Inflammatory macrophage treated with lipopolysaccharide for 4 hours (primary cell): ENCODE results near the gene CA5A.
"Not testable (repeated sequence)": the region's sequence is repeated elsewhere in the genome, so short reads cannot be mapped to it uniquely, and the experiment has no call there.

Source experiments
- DNase-seq: peaks from one replicate; pipeline ENCODE4 v3.0.0-alpha.2; 2020

CA5A gene

GRCh38 chr16:87891764-87892163 lies 44.6 kb downstream of the CA5A start:
- no peak for DNase-seq

- peak; percentile 34 for DNase-seq
Measured at GRCh38 chr16:87889762-87890161, 46.6 kb downstream of the CA5A start.

GRCh38 chr16:87888346-87888745 lies 48.0 kb downstream of the CA5A start:
- not testable (repeated sequence) for DNase-seq

GRCh38 chr16:87887931-87888330 lies 48.4 kb downstream of the CA5A start:
- DNase-seq, result peak; percentile 88

GRCh38 chr16:87885371-87885967 lies 50.9 kb downstream of the CA5A start:
- not testable (repeated sequence) for DNase-seq

DNA sequence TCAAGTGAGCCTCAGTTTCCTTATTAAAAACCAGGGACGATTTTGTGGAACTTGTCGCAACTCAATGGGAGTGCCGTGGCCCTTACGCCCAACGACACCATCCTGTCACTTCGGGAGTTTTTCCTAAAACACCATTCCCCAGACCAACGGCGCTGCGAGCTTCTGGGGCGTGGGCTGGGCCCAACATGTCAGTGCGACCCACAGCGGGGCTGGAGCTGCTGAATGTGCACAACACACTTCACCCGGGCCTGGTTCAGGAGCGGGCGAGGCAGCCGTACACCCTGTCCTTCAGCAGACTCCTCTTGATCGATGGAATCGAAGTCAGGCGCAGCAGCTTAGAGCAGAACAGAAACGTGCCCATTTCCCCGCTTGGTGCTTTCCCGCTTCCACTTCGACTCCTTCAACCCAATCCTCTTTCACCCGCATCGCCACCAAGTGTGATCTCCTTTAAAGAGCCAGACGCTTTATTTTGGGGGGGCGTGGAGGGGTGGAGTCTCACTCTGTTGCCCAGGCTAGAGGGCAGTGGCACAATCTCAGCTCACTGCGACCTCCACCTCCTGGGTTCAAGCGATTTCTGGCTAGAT lies 53.8 kb downstream of the CA5A start:
- no peak for DNase-seq

DNA sequence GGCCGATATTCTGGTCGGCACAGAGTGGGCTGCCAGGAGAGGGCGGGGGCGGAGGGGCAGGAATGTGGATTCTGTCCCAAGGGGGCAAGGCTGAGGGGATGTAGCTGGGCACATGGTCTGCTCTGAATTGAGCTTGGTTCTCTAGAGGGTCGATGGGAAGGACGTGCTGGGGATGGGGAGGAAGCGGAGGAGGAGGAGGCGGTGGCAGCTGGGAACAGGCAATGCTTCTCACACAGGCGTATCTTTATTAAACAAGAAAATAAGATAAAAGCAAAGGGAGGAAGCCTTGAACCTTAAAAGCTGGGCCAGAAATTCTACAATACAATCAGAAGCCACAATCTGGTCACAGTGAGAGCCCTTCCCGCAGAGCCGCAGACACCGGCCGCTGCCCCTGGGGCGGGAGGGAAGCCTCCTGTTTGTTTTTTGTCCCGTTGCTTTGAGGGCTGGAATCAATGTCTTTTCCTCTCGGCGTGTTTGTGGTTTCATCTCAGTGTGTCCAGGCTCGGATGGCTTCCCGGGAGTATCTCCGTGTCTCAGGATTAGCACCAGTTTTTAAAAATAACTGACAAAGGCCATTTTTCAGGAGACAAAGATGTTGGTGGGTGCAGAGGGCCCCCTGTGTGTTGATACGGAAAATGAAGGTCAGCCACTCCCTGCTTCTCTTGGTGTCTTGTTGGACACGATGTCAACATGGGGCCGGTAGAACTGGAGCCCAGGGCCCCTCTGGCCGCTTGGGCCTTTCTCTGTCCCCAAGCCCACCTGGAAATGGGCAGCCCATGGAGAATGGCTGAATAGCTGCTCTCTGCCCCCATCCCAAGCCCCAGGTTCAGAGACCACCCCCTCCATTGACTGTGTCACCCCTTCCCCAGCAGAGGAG lies 54.8 kb downstream of the CA5A start:
- DNase-seq, result no peak

GRCh38 chr16:87880117-87880696 lies 56.1 kb downstream of the CA5A start:
- DNase-seq, result no peak

- not testable (repeated sequence) for DNase-seq
Measured at GRCh38 chr16:87879411-87880013, 56.8 kb downstream of the CA5A start.

GRCh38 chr16:87878704-87879103 lies 57.6 kb downstream of the CA5A start:
- DNase-seq, result no peak

DNA sequence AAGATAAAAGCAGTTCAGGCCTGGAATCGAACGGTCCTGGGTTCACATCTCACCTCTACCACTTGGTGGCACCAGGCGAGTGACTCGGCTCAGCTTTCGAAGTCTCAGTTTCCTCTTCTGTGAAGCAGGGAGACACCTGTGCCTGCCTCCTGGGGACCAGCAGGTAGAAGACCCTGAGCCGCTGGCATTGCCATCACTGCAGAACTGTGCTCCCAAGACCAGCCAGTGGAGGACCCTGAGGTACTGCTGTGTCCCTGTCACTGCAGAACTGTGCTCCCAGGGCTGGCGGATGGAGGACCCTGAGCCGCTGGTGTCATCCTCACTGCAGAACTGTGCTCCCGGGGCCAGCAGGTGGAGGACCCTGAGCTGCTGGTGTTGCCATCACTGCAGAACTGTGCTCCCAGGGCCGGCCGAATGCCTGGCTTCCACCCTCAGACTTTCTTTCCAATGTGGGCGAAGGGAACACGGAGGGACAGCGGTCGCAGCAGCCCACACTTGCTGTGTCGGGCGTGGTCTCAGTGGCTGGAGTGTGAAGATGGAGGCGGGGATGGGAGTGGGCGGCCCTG lies 58.3 kb downstream of the CA5A start:
- DNase-seq, result peak; percentile 32

- no peak for DNase-seq
Measured at GRCh38 chr16:87874639-87875427, 61.5 kb downstream of the CA5A start.

DNA sequence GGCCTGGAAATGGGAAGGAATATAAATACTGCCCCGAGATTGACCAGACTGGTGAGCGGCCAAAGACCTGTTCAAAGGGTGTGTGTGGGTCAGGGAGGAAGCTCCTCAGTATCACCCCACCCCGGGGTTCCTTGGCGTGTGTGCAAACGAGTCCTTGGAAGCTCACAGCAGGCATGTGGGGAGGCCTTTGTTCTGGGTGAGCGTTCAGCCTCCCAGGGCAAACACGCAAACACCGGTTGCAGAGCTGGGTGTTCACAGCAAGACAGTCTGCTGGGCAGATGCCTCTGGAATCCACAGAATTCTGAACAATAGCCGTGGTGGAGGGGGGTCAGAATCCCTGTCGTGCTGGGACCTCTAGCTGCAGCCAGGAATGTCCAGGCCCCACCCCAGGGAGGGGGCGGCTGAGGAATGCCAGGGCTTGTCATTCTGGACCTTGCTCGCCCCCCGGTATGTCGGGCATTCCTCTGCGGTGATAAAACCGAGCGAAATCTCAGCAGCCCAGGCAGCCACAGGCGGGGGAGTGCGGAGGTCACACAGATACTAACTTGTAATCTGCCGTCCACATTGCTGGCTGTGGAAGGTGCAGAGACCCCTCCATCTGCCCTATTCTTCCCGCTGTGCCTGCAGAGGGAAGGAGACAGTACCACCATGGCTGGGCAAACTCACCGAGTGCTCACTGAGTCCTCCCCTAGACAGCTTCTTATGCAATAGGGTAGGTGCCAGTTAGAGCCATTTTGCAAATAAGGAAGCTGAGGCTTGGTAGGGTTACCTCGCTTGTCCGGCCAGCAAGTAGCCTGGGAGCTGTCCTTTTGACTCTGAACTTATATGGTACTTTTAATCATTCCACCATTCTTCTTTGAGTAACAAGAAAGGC lies 65.7 kb downstream of the CA5A start:
- peak; percentile 63 for DNase-seq

DNA sequence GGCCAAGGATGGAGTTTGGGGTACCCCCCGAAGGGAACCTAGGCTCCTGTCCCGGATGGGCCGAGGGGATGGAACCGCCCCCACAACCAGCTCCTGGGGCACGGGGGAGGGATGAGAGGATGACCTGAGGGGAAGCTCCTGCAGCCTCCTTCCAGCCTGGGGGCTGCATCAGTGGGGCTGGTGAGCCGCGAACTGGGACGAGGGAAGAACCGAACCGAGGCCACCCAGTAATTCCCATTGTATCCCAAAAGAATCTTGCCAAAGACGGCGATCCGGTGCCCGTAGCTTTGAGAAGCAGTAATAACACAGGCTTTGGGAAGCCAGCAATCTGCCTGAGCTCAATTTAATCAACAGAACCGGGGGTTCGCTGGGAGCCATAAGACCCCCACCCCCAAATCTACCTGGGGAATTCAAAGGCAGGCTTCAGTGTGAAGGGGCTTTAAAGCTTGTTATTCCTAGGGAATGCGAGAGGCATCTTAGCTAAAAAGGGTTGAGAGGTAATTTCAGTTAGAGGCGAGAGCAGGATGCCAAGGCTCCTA lies 66.4 kb downstream of the CA5A start:
- DNase-seq, result not testable (repeated sequence)

DNA sequence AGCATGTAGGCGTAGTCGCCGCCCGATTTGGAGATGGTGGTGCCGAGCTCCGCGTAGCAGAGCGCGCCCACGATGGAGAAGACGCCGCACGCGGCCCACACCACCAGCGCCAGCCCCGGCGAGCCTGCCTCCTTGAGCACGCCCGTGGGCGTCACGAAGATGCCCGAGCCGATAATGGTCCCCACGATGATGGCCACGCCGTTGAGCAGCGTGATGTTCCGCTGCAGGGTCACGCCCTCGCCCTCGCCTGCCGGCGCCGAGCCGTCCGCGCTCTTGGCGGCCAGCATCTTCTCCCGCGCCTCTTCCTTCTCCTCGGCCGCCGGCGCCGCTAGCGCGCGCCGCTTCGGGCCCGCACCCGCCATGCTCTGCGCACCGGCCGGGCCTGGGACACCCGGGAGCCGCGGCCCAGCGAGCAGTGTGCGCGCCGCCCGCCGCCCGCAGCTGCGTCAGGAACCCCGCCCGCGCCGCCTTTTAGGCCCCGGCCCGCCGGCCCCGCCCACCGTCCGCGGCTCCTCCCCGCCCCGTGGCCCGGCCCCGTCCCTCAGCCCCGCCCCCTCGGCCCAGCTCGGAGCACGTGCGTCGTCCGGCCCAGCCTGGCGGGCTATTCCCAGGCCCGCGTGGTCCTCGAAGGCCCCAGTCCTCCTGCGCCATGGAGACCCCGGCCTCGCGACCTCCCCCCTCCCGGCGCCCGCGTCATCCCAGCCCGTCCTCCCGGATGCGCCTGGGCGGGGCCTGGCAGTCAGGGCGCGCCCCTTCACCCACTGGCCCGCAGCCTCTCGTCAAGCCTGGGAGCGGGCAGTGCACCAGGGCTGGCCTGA lies 67.1 kb downstream of the CA5A start, which contains the start of gene SLC7A5:
Gene SLC7A5, minus strand, starts transcription at position 447 of the 818 bp plus-strand sequence. Its CDS starts 85 bp downstream, at position 362.
- peak; percentile 80 for DNase-seq

DNA sequence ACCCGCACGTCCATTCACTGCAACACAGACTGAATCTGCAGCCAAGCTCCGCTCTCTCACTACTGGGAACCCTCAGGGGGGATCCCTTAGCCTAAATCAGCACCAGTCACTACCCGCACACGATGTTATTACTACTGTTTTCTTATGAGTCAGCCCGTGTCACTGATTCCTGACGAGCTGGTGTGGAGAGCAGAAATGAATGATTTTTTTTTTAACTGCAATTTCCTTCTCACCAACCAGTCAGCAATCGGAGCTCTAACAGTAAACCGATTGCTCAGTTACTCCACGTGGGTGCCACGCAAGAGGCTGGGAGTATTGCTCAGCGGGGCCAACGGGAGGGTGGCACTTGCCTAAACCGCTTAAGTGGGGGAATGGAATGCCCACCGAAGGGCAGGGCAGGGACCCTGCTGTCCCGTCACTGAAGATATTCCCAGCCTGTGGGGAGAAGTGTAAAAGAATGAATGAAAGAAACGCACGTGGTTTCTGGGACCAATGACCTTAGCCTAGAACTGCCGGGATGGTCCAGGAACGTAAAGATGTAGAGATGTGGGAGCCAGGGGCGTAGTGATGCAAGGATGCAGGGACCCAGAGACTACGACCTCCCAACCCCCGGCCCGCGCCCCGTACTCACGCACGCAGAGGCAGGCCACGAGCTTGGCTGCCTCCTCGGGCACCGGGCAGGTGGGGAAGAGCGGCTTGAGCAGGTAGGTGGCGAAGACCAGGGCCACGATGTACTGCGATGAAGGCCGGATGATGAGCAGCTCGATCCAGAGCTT lies 67.9 kb downstream of the CA5A start:
- DNase-seq, result peak; percentile 94

DNA sequence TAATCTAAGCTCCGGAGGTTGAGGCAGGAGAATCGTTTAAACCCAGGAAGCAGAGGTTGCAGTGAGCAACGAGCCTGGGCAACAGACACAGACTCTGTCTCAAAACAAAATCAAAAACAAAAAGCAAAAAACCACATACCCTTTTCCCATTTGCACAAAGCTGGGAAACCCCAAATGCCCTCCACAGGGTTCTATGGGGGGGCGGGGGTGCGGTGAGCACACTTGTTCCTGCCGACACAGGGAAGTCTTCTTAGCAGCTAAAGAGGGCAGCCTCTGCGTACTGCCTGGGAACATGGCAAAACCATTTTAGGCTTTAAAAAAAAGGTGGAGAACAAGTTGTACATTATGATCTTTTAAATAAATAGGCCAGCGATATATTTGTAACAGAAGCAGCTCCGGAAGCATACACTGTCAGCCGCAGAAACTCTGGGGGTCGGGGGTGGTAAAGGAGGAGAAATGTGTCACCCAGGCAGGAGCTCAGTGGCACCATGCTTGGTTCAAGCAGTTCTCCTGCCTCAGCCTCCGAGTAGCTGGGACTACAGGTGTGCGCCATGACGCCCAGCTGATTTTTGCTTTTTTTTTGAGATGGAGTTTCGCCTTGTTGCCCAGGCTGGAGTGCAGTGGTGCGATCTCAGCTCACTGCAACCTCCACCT lies 70.3 kb downstream of the CA5A start:
- peak; percentile 40 for DNase-seq

DNA sequence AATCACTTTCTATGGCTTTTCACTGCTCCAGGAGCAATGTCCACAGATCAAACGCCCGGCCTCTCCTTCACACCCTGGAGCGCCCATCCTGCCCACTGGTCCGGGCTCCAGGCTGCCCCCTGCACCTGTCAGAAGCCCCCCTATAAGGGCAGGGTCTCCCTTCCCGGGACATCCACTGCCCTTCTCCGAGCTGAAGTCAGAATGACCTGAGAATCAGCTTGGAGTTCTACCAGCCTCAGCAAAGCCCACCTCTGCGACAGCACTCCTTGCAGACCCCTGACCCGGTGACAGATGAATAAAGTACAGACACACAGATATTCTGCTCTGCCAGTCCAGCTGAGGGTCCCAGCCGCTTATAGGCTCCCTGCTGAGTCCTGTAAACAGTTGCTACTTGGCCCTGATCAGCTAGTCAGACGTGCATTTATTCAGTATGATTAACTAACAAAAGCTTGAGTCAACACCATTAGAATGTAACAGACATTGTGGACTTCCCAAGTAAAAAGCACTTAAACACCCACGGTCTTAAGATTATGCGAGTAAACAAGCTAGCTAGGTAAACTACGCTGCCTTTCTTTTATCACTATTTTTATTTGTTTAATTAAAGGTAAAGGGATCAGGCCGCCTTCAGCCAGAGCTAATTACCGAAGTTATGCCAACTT lies 71.9 kb downstream of the CA5A start:
- no peak for DNase-seq
